GM12801 (cell line): ENCODE results near the gene PRKCB.

ENCODE experiments used
- CTCF ChIP-seq: IDR thresholded peaks from one replicate; pipeline ENCODE4 v1.5.1; 2011; ENCODE audit warnings: control low read depth; ENCODE audit not compliant: insufficient read length; ENCODE audit errors: extremely low read depth

PRKCB gene

GRCh38 chr16:23987443-23987842, 151.7 kb downstream of the PRKCB start:
- TF ChIP-seq CTCF, result no peak

GRCh38 chr16:23990507-23990906, 154.7 kb downstream of the PRKCB start:
- no peak for TF ChIP-seq CTCF

GRCh38 chr16:23991066-23991465, 155.3 kb downstream of the PRKCB start:
- no peak for TF ChIP-seq CTCF

GRCh38 chr16:23994615-23995014, 158.8 kb downstream of the PRKCB start:
- TF ChIP-seq CTCF, result no peak

- TF ChIP-seq CTCF, result no peak
Measured at GRCh38 chr16:23996258-23996955, 160.6 kb downstream of the PRKCB start.

- TF ChIP-seq CTCF, result no peak
Measured at GRCh38 chr16:23998771-23999170, 163.0 kb downstream of the PRKCB start.

GRCh38 chr16:23999663-24000062, 163.9 kb downstream of the PRKCB start:
- no peak for TF ChIP-seq CTCF
